Measurements from ENCODE around the gene CLDN14.
"Not testable (repeated sequence)": the region's sequence is repeated elsewhere in the genome, so short reads cannot be mapped to it uniquely, and the experiment has no call there.

The CLDN14 gene

DNA sequence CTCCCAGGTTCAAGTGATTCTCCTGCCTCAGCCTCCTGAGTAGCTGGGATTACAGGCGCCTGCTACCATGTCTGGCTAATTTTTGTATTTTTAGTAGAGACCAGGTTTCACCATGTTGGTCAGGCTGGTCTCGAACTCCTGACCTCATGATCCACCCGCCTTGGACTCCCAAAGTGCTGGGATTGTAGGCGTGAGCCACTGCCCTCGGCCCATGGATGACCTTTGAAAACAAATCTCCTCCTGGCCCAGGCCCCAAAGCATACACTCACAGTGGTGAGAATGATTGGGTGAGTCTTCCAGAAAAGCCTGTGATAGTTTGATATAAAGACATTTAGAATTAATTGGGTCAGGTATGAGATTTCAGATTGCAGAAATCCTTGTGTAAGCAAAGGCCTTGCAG is 3.4 kb downstream of the CLDN14 start:
- H3K56ac ChIP-seq (ENCODE audit: low read length); DNase-seq; H2BK5ac ChIP-seq (ENCODE audit: low read length); H2AK5ac ChIP-seq (ENCODE audit: low read length); H3K4me2 ChIP-seq (ENCODE audit: low read length); H3K79me2 ChIP-seq (ENCODE audit: control insufficient read depth, insufficient read depth, low read length); H2BK15ac ChIP-seq (replicated peaks; ENCODE audit: low read depth); H3K4me3 ChIP-seq (ENCODE audit: low read length); H3K18ac ChIP-seq (ENCODE audit: low read length); H3K36me3 ChIP-seq (ENCODE audit: control insufficient read depth, insufficient read depth, low read length); H3K9ac ChIP-seq (ENCODE audit: low read length); H3K23ac ChIP-seq (ENCODE audit: low read length); H3K27me3 ChIP-seq (ENCODE audit: insufficient read depth, low read length, poor library complexity); H4K5ac ChIP-seq (ENCODE audit: low read length); H3K79me1 ChIP-seq (ENCODE audit: low read length); H2BK120ac ChIP-seq (ENCODE audit: low read depth, low read length); H3K4me1 ChIP-seq (ENCODE audit: control insufficient read depth, low read depth, low read length); H4K8ac ChIP-seq (ENCODE audit: low read depth, low read length); H3K27ac ChIP-seq (ENCODE audit: low read depth, low read length); H3K4ac ChIP-seq (ENCODE audit: low read depth, low read length): not testable (repeated sequence)
- no CpG with 5 or more reads among the region's 5 CpGs for WGBS (ENCODE audit: extremely low coverage, insufficient coverage, low lambda C conversion rate)

DNA sequence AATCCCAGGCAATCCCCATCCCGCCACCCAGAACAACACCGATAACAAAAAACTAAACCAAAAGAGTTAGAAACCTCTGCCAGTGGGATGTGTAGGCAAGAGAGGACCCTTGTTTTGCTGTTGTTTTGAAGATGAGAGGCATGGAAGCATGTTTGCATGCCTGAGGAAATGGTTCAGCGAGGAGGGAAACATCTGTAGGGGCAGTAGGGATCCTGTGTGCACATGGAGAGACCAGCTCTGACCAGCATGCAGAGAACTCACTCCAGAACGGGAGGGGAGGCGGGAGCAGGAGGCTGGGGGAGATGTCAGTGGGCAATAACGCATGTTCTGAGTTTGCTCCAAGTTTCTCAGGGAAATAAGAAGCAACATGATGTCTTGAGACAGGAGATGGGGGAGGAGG is 5.3 kb downstream of the CLDN14 start:
- H3K4ac ChIP-seq (ENCODE audit: low read depth, low read length): no peak overlapping the region
- no peaks in the 10 kb centered on the region for H3K79me2 ChIP-seq (ENCODE audit: control insufficient read depth, insufficient read depth, low read length)
- no peak overlapping the region for H2BK120ac ChIP-seq (ENCODE audit: low read depth, low read length)
- H3K27me3 ChIP-seq (ENCODE audit: insufficient read depth, low read length, poor library complexity): no peaks in the 10 kb centered on the region
- H3K4me1 ChIP-seq (ENCODE audit: control insufficient read depth, low read depth, low read length): no peaks in the 10 kb centered on the region
- no peak overlapping the region for H4K5ac ChIP-seq (ENCODE audit: low read length)
- no peak overlapping the region for H3K9ac ChIP-seq (ENCODE audit: low read length)
- no peak overlapping the region for H4K8ac ChIP-seq (ENCODE audit: low read depth, low read length)
- no peaks in the 10 kb centered on the region for H3K36me3 ChIP-seq (ENCODE audit: control insufficient read depth, insufficient read depth, low read length)
- no peak overlapping the region for H2BK15ac ChIP-seq (replicated peaks; ENCODE audit: low read depth)
- WGBS (ENCODE audit: extremely low coverage, insufficient coverage, low lambda C conversion rate): no CpG with 5 or more reads among the region's 6 CpGs
- no peak overlapping the region for H3K4me2 ChIP-seq (ENCODE audit: low read length)
- no peak overlapping the region for H3K56ac ChIP-seq (ENCODE audit: low read length)
- no peak for DNase-seq
- no peak overlapping the region for H3K18ac ChIP-seq (ENCODE audit: low read length)
- H2BK5ac ChIP-seq (ENCODE audit: low read length): no peak overlapping the region
- H3K79me1 ChIP-seq (ENCODE audit: low read length): no peaks in the 10 kb centered on the region
- H3K27ac ChIP-seq (ENCODE audit: low read depth, low read length): no peak overlapping the region
- no peak overlapping the region for H2AK5ac ChIP-seq (ENCODE audit: low read length)
- no peak overlapping the region for H3K4me3 ChIP-seq (ENCODE audit: low read length)
- H3K23ac ChIP-seq (ENCODE audit: low read length): no peak overlapping the region

DNA sequence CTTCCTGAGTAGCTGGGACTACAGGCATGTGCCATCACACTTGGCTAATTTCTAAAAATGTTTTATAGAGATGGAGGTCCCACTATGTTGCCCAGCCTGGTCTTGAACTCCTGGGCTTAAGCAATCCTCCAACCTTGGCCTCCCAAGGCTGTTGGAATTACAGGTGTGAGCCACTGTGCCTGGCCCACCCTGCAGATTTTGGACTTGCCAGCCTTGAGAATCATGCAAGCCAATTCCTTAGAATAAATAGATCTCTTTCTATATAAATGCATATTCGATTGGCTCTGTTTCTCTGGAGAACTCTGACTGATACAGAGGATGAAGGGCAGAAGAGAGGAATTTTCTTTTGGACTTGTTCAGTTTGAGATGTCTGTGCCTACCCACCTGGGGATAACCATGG is 6.7 kb downstream of the CLDN14 start:
- Histone ChIP-seq H2BK120ac (ENCODE audit: low read depth, low read length) (no peak overlapping the region), H3K56ac (ENCODE audit: low read length) (no peak overlapping the region), H2BK15ac (replicated peaks; ENCODE audit: low read depth) (no peak overlapping the region), H3K4me3 (ENCODE audit: low read length) (no peak overlapping the region), H3K18ac (ENCODE audit: low read length) (no peak overlapping the region), H4K5ac (ENCODE audit: low read length) (no peak overlapping the region), H3K4me2 (ENCODE audit: low read length) (no peak overlapping the region), H3K4me1 (ENCODE audit: control insufficient read depth, low read depth, low read length) (no peaks in the 10 kb centered on the region), H3K4ac (ENCODE audit: low read depth, low read length) (no peak overlapping the region), H3K36me3 (ENCODE audit: control insufficient read depth, insufficient read depth, low read length) (no peaks in the 10 kb centered on the region), H3K79me1 (ENCODE audit: low read length) (no peaks in the 10 kb centered on the region), H3K27me3 (ENCODE audit: insufficient read depth, low read length, poor library complexity) (no peaks in the 10 kb centered on the region), H4K8ac (ENCODE audit: low read depth, low read length) (no peak overlapping the region), H3K79me2 (ENCODE audit: control insufficient read depth, insufficient read depth, low read length) (no peaks in the 10 kb centered on the region), H3K27ac (ENCODE audit: low read depth, low read length) (no peak overlapping the region), H2BK5ac (ENCODE audit: low read length) (no peak overlapping the region), H2AK5ac (ENCODE audit: low read length) (no peak overlapping the region), H3K9ac (ENCODE audit: low read length) (no peak overlapping the region), H3K23ac (ENCODE audit: low read length) (no peak overlapping the region)
- DNase-seq: no peak
- no CpG with 5 or more reads among the region's 1 CpG for WGBS (ENCODE audit: extremely low coverage, insufficient coverage, low lambda C conversion rate)

DNA sequence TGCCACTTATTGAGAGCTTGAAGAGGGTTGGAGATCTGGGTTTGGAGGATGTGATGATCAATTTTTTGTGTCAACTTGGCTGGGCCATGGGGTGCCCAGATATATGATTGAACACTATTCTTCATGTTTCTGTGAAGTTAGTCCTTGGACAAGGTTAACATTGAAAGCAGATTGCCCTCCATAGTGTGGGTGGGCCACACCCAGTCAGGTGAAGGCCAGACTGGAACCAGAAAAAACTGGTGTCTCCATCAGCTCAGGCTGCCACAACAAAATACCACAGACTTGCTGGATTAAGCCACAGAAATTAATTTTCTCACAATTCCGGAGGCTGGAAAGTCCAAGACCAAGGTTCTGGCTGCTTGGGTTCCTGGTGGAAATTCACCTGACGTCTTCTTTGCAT is 7.5 kb downstream of the CLDN14 start:
- Histone ChIP-seq H3K23ac (ENCODE audit: low read length) (no peak overlapping the region), H3K79me2 (ENCODE audit: control insufficient read depth, insufficient read depth, low read length) (no peaks in the 10 kb centered on the region), H4K5ac (ENCODE audit: low read length) (no peak overlapping the region), H3K79me1 (ENCODE audit: low read length) (no peaks in the 10 kb centered on the region), H3K36me3 (ENCODE audit: control insufficient read depth, insufficient read depth, low read length) (no peaks in the 10 kb centered on the region), H2BK5ac (ENCODE audit: low read length) (no peak overlapping the region), H4K8ac (ENCODE audit: low read depth, low read length) (no peak overlapping the region), H3K4me3 (ENCODE audit: low read length) (no peak overlapping the region), H2AK5ac (ENCODE audit: low read length) (no peak overlapping the region), H2BK15ac (replicated peaks; ENCODE audit: low read depth) (no peak overlapping the region), H3K4me1 (ENCODE audit: control insufficient read depth, low read depth, low read length) (no peaks in the 10 kb centered on the region), H3K27ac (ENCODE audit: low read depth, low read length) (no peak overlapping the region), H3K56ac (ENCODE audit: low read length) (no peak overlapping the region), H3K27me3 (ENCODE audit: insufficient read depth, low read length, poor library complexity) (no peaks in the 10 kb centered on the region), H3K4me2 (ENCODE audit: low read length) (no peak overlapping the region), H3K4ac (ENCODE audit: low read depth, low read length) (no peak overlapping the region), H3K18ac (ENCODE audit: low read length) (no peak overlapping the region), H3K9ac (ENCODE audit: low read length) (no peak overlapping the region), H2BK120ac (ENCODE audit: low read depth, low read length) (no peak overlapping the region)
- no CpG with 5 or more reads among the region's 2 CpGs for WGBS (ENCODE audit: extremely low coverage, insufficient coverage, low lambda C conversion rate)
- no peak for DNase-seq

DNA sequence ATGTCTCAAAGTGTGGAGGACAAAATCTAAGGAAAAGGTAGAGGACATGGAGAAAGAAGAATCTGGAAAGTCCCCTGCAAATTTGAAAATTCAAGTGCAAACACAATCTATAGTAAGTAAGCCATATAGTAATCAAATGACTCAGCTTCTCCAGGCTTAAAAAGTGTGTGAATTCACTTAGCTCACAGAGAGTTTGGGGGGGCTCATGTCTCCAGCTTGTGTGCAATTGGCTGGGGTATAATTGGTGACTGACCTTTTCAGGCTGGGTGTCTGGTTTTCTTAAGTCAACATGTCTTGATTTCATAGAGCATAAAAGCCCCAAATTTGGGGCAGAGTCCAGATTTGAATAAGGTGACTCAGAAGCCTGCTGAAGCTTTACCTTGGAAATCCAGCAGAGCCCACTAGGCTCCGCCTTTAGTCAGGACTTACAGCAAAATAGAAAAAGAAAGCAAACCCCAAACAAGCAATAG is 8.6 kb downstream of the CLDN14 start:
- Histone ChIP-seq H2AK5ac (ENCODE audit: low read length) (no peak overlapping the region), H2BK5ac (ENCODE audit: low read length) (no peak overlapping the region), H3K4ac (ENCODE audit: low read depth, low read length) (no peak overlapping the region), H2BK120ac (ENCODE audit: low read depth, low read length) (no peak overlapping the region), H3K27ac (ENCODE audit: low read depth, low read length) (no peak overlapping the region), H3K4me1 (ENCODE audit: control insufficient read depth, low read depth, low read length) (no peaks in the 10 kb centered on the region), H3K27me3 (ENCODE audit: insufficient read depth, low read length, poor library complexity) (no peaks in the 10 kb centered on the region), H3K79me2 (ENCODE audit: control insufficient read depth, insufficient read depth, low read length) (no peaks in the 10 kb centered on the region), H4K5ac (ENCODE audit: low read length) (no peak overlapping the region), H3K4me3 (ENCODE audit: low read length) (no peak overlapping the region), H3K36me3 (ENCODE audit: control insufficient read depth, insufficient read depth, low read length) (no peaks in the 10 kb centered on the region), H3K56ac (ENCODE audit: low read length) (no peak overlapping the region), H2BK15ac (replicated peaks; ENCODE audit: low read depth) (no peak overlapping the region), H4K8ac (ENCODE audit: low read depth, low read length) (no peak overlapping the region), H3K18ac (ENCODE audit: low read length) (no peak overlapping the region), H3K79me1 (ENCODE audit: low read length) (no peaks in the 10 kb centered on the region), H3K4me2 (ENCODE audit: low read length) (no peak overlapping the region), H3K23ac (ENCODE audit: low read length) (no peak overlapping the region), H3K9ac (ENCODE audit: low read length) (no peak overlapping the region)
- no peak for DNase-seq
- WGBS (ENCODE audit: extremely low coverage, insufficient coverage, low lambda C conversion rate): no CpG with 5 or more reads among the region's 1 CpG

DNA sequence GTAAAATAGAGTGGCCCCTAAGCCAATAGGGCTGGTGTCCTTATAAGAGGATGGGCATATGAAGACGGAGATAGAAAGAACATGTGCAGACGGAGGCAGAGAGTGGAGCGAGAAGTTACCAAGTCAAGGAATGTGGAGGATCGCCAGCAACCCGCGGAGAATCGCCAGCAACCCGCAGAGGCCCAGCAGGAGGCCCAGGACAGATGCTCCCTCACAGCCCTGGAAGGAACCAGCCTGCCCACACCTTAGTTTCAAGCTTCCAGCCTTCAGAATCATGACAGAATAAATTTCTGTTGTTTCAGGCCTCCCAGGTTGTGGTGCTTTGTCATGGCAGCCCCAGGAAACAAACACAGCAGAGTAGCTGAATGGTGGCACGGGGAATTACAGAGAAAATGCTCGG is 9.6 kb downstream of the CLDN14 start:
- Histone ChIP-seq H2BK15ac (replicated peaks; ENCODE audit: low read depth) (no peak overlapping the region), H3K4me2 (ENCODE audit: low read length) (no peak overlapping the region), H3K4ac (ENCODE audit: low read depth, low read length) (no peak overlapping the region), H4K5ac (ENCODE audit: low read length) (no peak overlapping the region), H2BK120ac (ENCODE audit: low read depth, low read length) (no peak overlapping the region), H3K79me2 (ENCODE audit: control insufficient read depth, insufficient read depth, low read length) (no peaks in the 10 kb centered on the region), H3K27me3 (ENCODE audit: insufficient read depth, low read length, poor library complexity) (no peaks in the 10 kb centered on the region), H3K4me1 (ENCODE audit: control insufficient read depth, low read depth, low read length) (no peaks in the 10 kb centered on the region), H3K23ac (ENCODE audit: low read length) (no peak overlapping the region), H3K18ac (ENCODE audit: low read length) (no peak overlapping the region), H2AK5ac (ENCODE audit: low read length) (no peak overlapping the region), H4K8ac (ENCODE audit: low read depth, low read length) (no peak overlapping the region), H3K4me3 (ENCODE audit: low read length) (no peak overlapping the region), H3K79me1 (ENCODE audit: low read length) (no peaks in the 10 kb centered on the region), H2BK5ac (ENCODE audit: low read length) (no peak overlapping the region), H3K27ac (ENCODE audit: low read depth, low read length) (no peak overlapping the region), H3K9ac (ENCODE audit: low read length) (no peak overlapping the region), H3K56ac (ENCODE audit: low read length) (no peak overlapping the region), H3K36me3 (ENCODE audit: control insufficient read depth, insufficient read depth, low read length) (no peaks in the 10 kb centered on the region)
- no CpG with 5 or more reads among the region's 10 CpGs for WGBS (ENCODE audit: extremely low coverage, insufficient coverage, low lambda C conversion rate)
- DNase-seq: peak; percentile 47
